Neuronal stem cell (in vitro differentiated cells): Measurements from ENCODE around the gene OR10A6. TPM values are rescaled to one million over a fixed set of nuclear protein-coding genes. Genes with fewer than 3 reads are reported as not detected.

Experiments used
- DNase-seq: peaks from one replicate; pipeline ENCODE4 v3.0.0-alpha.2; 2013; ENCODE audit warnings: low spot score
- H2AFZ ChIP-seq: one replicate; pipeline ENCODE4 v1.6.1; 2013; ENCODE audit warnings: mild to moderate bottlenecking, low read length, inconsistent platforms
- H2AK5ac ChIP-seq: 2 replicates; pipeline ENCODE4 v1.6.1; 2013; ENCODE audit warnings: low read depth, mild to moderate bottlenecking, inconsistent platforms, low read length, moderate library complexity, mixed read lengths
- H2BK120ac ChIP-seq: 2 replicates; pipeline ENCODE4 v1.6.1; 2013; ENCODE audit warnings: low read depth, mild to moderate bottlenecking, inconsistent platforms, low read length, moderate library complexity, mixed read lengths
- H2BK12ac ChIP-seq: one replicate; pipeline ENCODE4 v1.6.1; 2013; ENCODE audit warnings: low read length, inconsistent platforms
- H2BK15ac ChIP-seq: 2 replicates; pipeline ENCODE4 v1.6.1; 2013; ENCODE audit warnings: mild to moderate bottlenecking, low read length, inconsistent platforms, mixed read lengths
- H2BK5ac ChIP-seq: one replicate; pipeline ENCODE4 v1.6.1; 2013; ENCODE audit warnings: inconsistent platforms, mild to moderate bottlenecking, low read length, moderate library complexity
- H3K14ac ChIP-seq: one replicate; pipeline ENCODE4 v1.6.1; 2013; ENCODE audit warnings: low read length, inconsistent platforms
- H3K18ac ChIP-seq: 2 replicates; pipeline ENCODE4 v1.6.1; 2013; ENCODE audit warnings: low read length, inconsistent platforms
- H3K23ac ChIP-seq: 2 replicates; pipeline ENCODE4 v1.6.1; 2013; ENCODE audit warnings: low read depth, mild to moderate bottlenecking, mixed read lengths, low read length, inconsistent platforms; ENCODE audit not compliant: poor library complexity
- H3K27ac ChIP-seq: replicated peaks from 3 replicates; pipeline ENCODE4 v1.5.1; 2013; ENCODE audit warnings: low read length, inconsistent platforms
- H3K27me3 ChIP-seq, 3 experiments: 2 replicates each; pipeline ENCODE4 v1.6.1; 2013; ENCODE audit warnings: low read length in 3 of 3, mild to moderate bottlenecking in 2 of 3, inconsistent platforms in 1 of 3, low read depth in 1 of 3, mixed read lengths in 1 of 3, moderate library complexity in 1 of 3; ENCODE audit not compliant: control insufficient read depth in 3 of 3, insufficient read depth in 3 of 3
- H3K36me3 ChIP-seq, 2 donors: replicated peaks in 1 of 2; 2 replicates each; pipeline ENCODE4 v1.6.1; 2013; ENCODE audit warnings: low read length in 2 of 2; ENCODE audit not compliant: control insufficient read depth in 2 of 2, insufficient read depth in 2 of 2
- H3K4ac ChIP-seq: 2 replicates; pipeline ENCODE4 v1.6.1; 2013; ENCODE audit warnings: inconsistent platforms, mild to moderate bottlenecking, low read length, moderate library complexity
- H3K4me1 ChIP-seq, 2 donors: 1 replicate in 1 of 2; 2 replicates in 1 of 2; pipeline ENCODE4 v1.6.1; 2013; ENCODE audit warnings: low read length in 2 of 2, low read depth in 1 of 2; ENCODE audit not compliant: control insufficient read depth in 2 of 2, insufficient read depth in 1 of 2
- H3K4me2 ChIP-seq: one replicate; pipeline ENCODE4 v1.6.1; 2013; ENCODE audit warnings: mild to moderate bottlenecking, low read length, inconsistent platforms; ENCODE audit not compliant: insufficient read depth, poor library complexity, severe bottlenecking
- H3K4me3 ChIP-seq, 2 donors: 2 replicates each; pipeline ENCODE4 v1.5.1; 2013; ENCODE audit warnings: low read length in 2 of 2, mild to moderate bottlenecking in 2 of 2, inconsistent platforms in 1 of 2, moderate library complexity in 1 of 2
- H3K79me1 ChIP-seq: one replicate; pipeline ENCODE4 v1.6.1; 2013; ENCODE audit warnings: low read depth, mild to moderate bottlenecking, inconsistent platforms, low read length, moderate library complexity
- H3K9ac ChIP-seq: one replicate; pipeline ENCODE4 v1.6.1; 2013; ENCODE audit warnings: mild to moderate bottlenecking, low read depth, low read length, inconsistent platforms; ENCODE audit not compliant: poor library complexity
- H3K9me3 ChIP-seq, 2 donors: replicated peaks in 1 of 2; 2 replicates each; pipeline versions ENCODE3 to v1.6.1; 2013; ENCODE audit warnings: low read length in 2 of 2, mild to moderate bottlenecking in 2 of 2, inconsistent platforms in 1 of 2, low read depth in 1 of 2, mixed read lengths in 1 of 2, moderate library complexity in 1 of 2; ENCODE audit not compliant: control insufficient read depth in 2 of 2, insufficient read depth in 1 of 2
- H4K8ac ChIP-seq: one replicate; pipeline ENCODE4 v1.6.1; 2013; ENCODE audit warnings: low read depth, mild to moderate bottlenecking, inconsistent platforms, low read length, moderate library complexity
- H4K91ac ChIP-seq: one replicate; pipeline ENCODE4 v1.6.1; 2013; ENCODE audit warnings: low read length, low read depth, mild to moderate bottlenecking, inconsistent platforms; ENCODE audit not compliant: poor library complexity
- whole genome bisulfite sequencing, 2 donors: extraction: QIAGEN DNeasy Blood & Tissue Kit; methylation state at CpG; one replicate each; pipeline ENCODE4 v1.1.7; 2013; ENCODE audit warnings: missing lambda C conversion rate in 2 of 2, mixed read lengths in 1 of 2; ENCODE audit not compliant: insufficient read length in 2 of 2, insufficient replicate concordance in 1 of 2; ENCODE audit errors: extremely low coverage in 2 of 2; 5-methylcytosine and 5-hydroxymethylcytosine counted together
- small RNA-seq: library from polyadenylated mRNA; stranded (forward); fragments of <200 nt; extraction: miRNeasy Mini kit (QIAGEN cat#:217004); gene quantifications from one replicate; pipeline ENCODE3, GENCODE V24; 2013; ENCODE audit not compliant: insufficient read depth

Gene OR10A6

DNA sequence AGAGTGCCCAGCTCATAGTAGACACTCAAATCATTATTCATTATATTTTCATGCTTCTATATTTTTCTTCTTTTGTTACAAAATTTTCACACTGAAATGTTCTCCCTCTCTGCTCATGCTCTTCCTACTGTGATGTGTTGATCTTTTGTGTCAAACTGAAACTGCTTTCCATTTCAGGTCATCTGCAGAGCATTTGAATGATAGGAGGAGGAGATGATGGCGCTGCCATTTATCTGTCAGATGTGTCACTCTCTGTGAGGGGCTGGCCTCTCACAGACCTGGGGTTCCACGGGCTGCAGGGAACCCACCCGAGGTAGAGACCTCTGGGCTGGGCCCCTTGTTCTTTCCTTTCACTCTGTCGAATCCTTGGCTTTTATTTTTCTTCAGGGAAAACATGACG lies 41.1 kb downstream of the OR10A6 start:
- H2BK5ac ChIP-seq, result no peak overlapping the region
- H3K9me3 ChIP-seq, result no peaks in the 10 kb centered on the region
- no peak for DNase-seq
- H3K27me3 ChIP-seq, result no peaks in the 10 kb centered on the region
- no peak overlapping the region for H3K9ac ChIP-seq
- H2BK120ac ChIP-seq, result no peak overlapping the region
- H3K4me3 ChIP-seq, result no peak overlapping the region
- no peak overlapping the region for H3K27ac ChIP-seq
- peak overlapping the region; percentile 66 for H2AFZ ChIP-seq
- no peak overlapping the region for H2AK5ac ChIP-seq
- no peak overlapping the region for H3K18ac ChIP-seq
- no peaks in the 10 kb centered on the region for H3K36me3 ChIP-seq
- no peak overlapping the region for H4K91ac ChIP-seq
- H3K4ac ChIP-seq, result no peak overlapping the region
- H2BK12ac ChIP-seq, result no peak overlapping the region
- H3K79me1 ChIP-seq, result no peaks in the 10 kb centered on the region
- peaks cover 0 to 14% of the 10 kb centered on the region in 2 donors for H3K4me1 ChIP-seq
- no peak overlapping the region for H2BK15ac ChIP-seq
- no peak overlapping the region for H3K23ac ChIP-seq
- no peak overlapping the region for H3K14ac ChIP-seq
- WGBS, 2 donors, result no CpG with 5 or more reads among the region's 5 CpGs
- no peak overlapping the region for H3K4me2 ChIP-seq
- H4K8ac ChIP-seq, result no peak overlapping the region

DNA sequence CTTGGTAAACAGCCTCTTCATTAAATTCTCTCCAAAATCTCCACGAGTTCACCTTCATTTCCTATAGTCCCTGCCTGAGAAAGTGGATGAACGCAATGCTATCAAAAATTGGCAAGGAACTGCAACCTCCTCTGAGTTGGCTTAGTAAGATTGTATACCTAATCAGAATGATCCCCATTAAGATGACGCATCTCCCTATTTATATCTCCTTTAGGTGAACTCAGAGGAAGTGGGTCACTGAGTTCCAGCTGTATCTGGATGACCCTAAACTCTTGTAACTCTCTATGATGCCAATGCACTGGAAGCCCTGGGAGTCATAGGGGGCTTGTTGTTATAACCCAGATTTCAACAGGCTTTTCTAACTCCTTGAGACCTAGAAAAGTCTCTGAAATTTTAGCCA lies 48.2 kb downstream of the OR10A6 start:
- no peak overlapping the region for H3K4me2 ChIP-seq
- no peak overlapping the region for H2AK5ac ChIP-seq
- DNase-seq, result no peak
- H3K18ac ChIP-seq, result no peak overlapping the region
- H2BK120ac ChIP-seq, result no peak overlapping the region
- no peak overlapping the region for H2AFZ ChIP-seq
- H3K4me1 ChIP-seq, result peaks cover 0 to 3% of the 10 kb centered on the region in 2 donors
- no peak overlapping the region for H3K4ac ChIP-seq
- peaks cover 0 to 20% of the 10 kb centered on the region in 2 donors for H3K9me3 ChIP-seq
- no peak overlapping the region for H3K27ac ChIP-seq
- H3K36me3 ChIP-seq, result no peaks in the 10 kb centered on the region
- no peak overlapping the region for H4K91ac ChIP-seq
- WGBS, 2 donors, result no CpG with 5 or more reads among the region's 3 CpGs
- no peak overlapping the region for H3K23ac ChIP-seq
- H3K9ac ChIP-seq, result no peak overlapping the region
- H2BK15ac ChIP-seq, result no peak overlapping the region
- H2BK5ac ChIP-seq, result no peak overlapping the region
- H2BK12ac ChIP-seq, result no peak overlapping the region
- H3K14ac ChIP-seq, result no peak overlapping the region
- no peaks in the 10 kb centered on the region for H3K27me3 ChIP-seq
- no peak overlapping the region for H3K4me3 ChIP-seq
- H4K8ac ChIP-seq, result no peak overlapping the region
- H3K79me1 ChIP-seq, result no peaks in the 10 kb centered on the region

Small RNA genes lying within 50 kb of the gene (small RNA-seq; reads per million reads assigned to genes)
- not detected for gene COX6CP5
- gene RNU6-943P, result not detected
